Esophagus squamous epithelium (tissue), 5 donors: ENCODE results near the gene SVBP. TPM values are rescaled to one million over a fixed set of nuclear protein-coding genes. Genes with fewer than 3 reads are reported as not detected.

Experiments
- DNase-seq: peaks from one replicate; lab custom pipeline; 2025; lab: John Stamatoyannopoulos, UW
- H3K27ac ChIP-seq, 4 donors: fragments of 200-600 bp; sonication (generic); one replicate each; pipeline ENCODE4 v1.5.1; 2016 to 2019; ENCODE audit warnings: mild to moderate bottlenecking in 1 of 4
- H3K27me3 ChIP-seq, 4 donors: fragments of 200-600 bp; sonication (generic); 1 replicate in 3 of 4; 2 replicates in 1 of 4; pipeline versions ENCODE4 v1.5.1 to v1.6.0; 2017 to 2021; ENCODE audit warnings: antibody characterized with exemption in 1 of 4
- H3K36me3 ChIP-seq, 3 donors: fragments of 200-600 bp; sonication (generic); one replicate each; pipeline ENCODE4 v1.5.1; 2016 to 2019
- H3K4me1 ChIP-seq, 3 donors: fragments of 200-600 bp; sonication (generic); one replicate each; pipeline ENCODE4 v1.5.1; 2017 to 2019
- H3K4me3 ChIP-seq, 4 donors: fragments of 200-600 bp; sonication (generic); 1 replicate in 3 of 4; 2 replicates in 1 of 4; pipeline ENCODE4 v1.5.1; 2016 to 2019; ENCODE audit warnings: mild to moderate bottlenecking in 2 of 4, moderate library complexity in 1 of 4
- H3K9me3 ChIP-seq, 3 donors: fragments of 200-600 bp; sonication (generic); one replicate each; pipeline ENCODE4 v1.5.1; 2016 to 2019
- CTCF ChIP-seq, 6 experiments: fragments of 450-650 bp in 4 of 6; fragments of 200-600 bp in 2 of 6; sonication (generic) in 2 of 6; IDR thresholded peaks; one replicate each; pipeline ENCODE4 v1.5.1; 2016 to 2019; ENCODE audit warnings: antibody characterized with exemption in 6 of 6, mild to moderate bottlenecking in 4 of 6, moderate library complexity in 4 of 6
- POLR2A ChIP-seq, 4 donors: fragments of 450-650 bp; IDR thresholded peaks; one replicate each; pipeline ENCODE4 v1.6.1; 2017; ENCODE audit warnings: antibody characterized with exemption in 4 of 4, mild to moderate bottlenecking in 4 of 4, moderate library complexity in 3 of 4
- WGBS, 2 donors: methylation state at CpG; one replicate each; pipeline ENCODE4 v1.1.5; 2018; 5-methylcytosine and 5-hydroxymethylcytosine counted together
- intact Hi-C: fragments of 100-400 bp; cut with DNase I; formaldehyde crosslinking; loops from one replicate; pipeline ENCODE4 v1.15.0; 2022
- total RNA-seq, 4 donors: library from RNA; depleted of rRNA; stranded (reverse); fragments of >200 nt; gene quantifications; one replicate each; pipeline ENCODE4 v1.1.0, GENCODE V29; 2016
- donor health status: DM: yes; HTN: yes; CAD: no.

The SVBP gene
- total RNA-seq, 4 donors from 2014 or later, result 5.8 to 18.3 (median 14.2) TPM

- Histone ChIP-seq H3K4me1 (peaks cover 10 to 62% (median 16%) of the 10 kb centered on the region in 3 donors), H3K4me3 (peak overlapping the region in 3 of 4 donors; percentile 63 to 97 (median 77)), H3K27me3 (no peaks in the 10 kb centered on the region), H3K27ac (peak overlapping the region in 3 of 4 donors; percentile 79 to 93 (median 92)), H3K36me3 (peaks cover 0 to 27% (median 0%) of the 10 kb centered on the region in 3 donors), H3K9me3 (no peaks in the 10 kb centered on the region)
- no peak for DNase-seq
- intact Hi-C loops, result no loop called here
- 29 to 31% methylated on average over 7 of the region's 7 CpGs for WGBS, 2 donors
- TF ChIP-seq CTCF (IDR thresholded peaks at IDR 0.05) (no peak), POLR2A (IDR thresholded peaks at IDR 0.05) (no peak)
Observed at GRCh38 chr1:42765269-42765668, 51.9 kb downstream of the SVBP start.

DNA sequence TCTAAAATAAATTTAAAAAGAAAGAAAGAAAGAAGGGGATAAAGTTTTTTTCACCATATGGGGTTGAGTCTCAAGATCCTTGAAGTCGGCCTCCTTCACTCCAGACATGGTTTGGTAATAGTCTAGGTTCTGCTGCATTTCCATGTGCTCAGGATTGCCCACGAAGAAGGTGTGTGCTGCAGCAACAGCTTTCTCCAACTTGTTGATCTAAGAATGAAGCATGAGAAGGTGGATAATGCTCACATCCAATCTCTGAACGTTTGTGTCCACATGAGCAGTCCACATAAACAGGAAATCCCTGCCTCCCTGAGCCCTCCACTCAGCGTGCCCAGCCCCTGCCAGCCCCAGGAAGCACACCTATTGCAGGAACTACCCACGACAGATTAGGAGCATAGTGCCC, 54.9 kb downstream of the SVBP start:
- DNase-seq, result no peak
- Histone ChIP-seq H3K4me3 (no peak overlapping the region), H3K27ac (peak overlapping the region in 1 of 4 donors; percentile 8), H3K27me3 (no peaks in the 10 kb centered on the region), H3K4me1 (peaks cover 0 to 38% (median 5%) of the 10 kb centered on the region in 3 donors), H3K9me3 (no peaks in the 10 kb centered on the region), H3K36me3 (peaks cover 2 to 48% (median 8%) of the 10 kb centered on the region in 3 donors)
- no peak for TF ChIP-seq CTCF (IDR thresholded peaks at IDR 0.05)
- no peak for TF ChIP-seq POLR2A (IDR thresholded peaks at IDR 0.05)
- 70 to 73% methylated on average over 4 to 5 of the region's 5 CpGs for WGBS, 2 donors
- intact Hi-C loops, result no loop called here

DNA sequence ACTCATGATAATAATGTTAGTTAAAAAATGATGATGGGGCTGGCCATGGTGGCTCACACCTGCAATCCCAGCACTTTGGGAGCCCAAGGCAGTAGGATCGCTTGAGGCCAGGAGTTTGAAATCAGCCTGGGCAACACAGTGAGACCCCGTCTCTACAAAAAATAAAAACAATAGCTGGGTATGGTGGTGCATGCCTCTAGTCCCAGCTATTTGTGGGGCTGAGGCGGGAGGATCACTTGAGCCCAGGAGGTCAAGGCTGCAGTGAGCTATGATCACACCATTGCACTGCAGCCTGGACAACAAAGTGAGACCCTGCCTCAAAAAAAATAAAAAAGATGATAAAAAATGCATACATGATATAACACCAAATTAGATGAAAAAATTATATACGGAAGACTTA, 55.6 kb downstream of the SVBP start:
- H3K9me3 ChIP-seq, result no peaks in the 10 kb centered on the region
- no peak overlapping the region for H3K27ac ChIP-seq
- TF ChIP-seq POLR2A (IDR thresholded peaks at IDR 0.05) (no peak), CTCF (IDR thresholded peaks at IDR 0.05) (no peak)
- H3K4me1 ChIP-seq, result peaks cover 0 to 37% (median 5%) of the 10 kb centered on the region in 3 donors
- H3K36me3 ChIP-seq, result peaks cover 2 to 54% (median 10%) of the 10 kb centered on the region in 3 donors
- H3K4me3 ChIP-seq, result no peak overlapping the region
- no peak for DNase-seq
- intact Hi-C loops, result no loop called here
- no peaks in the 10 kb centered on the region for H3K27me3 ChIP-seq
- 86 to 95% methylated on average over 4 of the region's 4 CpGs for WGBS, 2 donors

DNA sequence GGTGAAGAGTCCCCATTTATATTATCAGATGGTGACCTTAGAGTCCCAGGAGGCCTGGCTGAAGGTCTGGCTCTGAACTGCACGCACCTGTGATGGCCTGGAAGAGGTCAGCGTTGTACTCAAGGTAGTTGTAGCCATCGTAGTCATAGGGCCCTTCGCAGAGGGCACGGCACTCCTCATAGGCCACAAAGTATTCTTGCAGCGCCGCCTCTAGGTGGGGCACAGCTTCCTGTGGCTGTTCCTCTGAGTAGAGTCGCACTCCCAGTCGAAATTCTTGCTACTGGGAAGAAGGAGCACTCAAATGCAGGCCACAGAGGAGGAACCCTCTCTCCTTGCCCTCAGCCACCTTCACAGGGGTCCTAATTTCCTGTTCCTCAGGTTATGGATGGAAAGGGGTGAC, 58.1 kb downstream of the SVBP start:
- TF ChIP-seq CTCF (IDR thresholded peaks at IDR 0.05), result no peak
- no peak for TF ChIP-seq POLR2A (IDR thresholded peaks at IDR 0.05)
- Histone ChIP-seq H3K4me1 (peaks cover 0 to 12% (median 0%) of the 10 kb centered on the region in 3 donors), H3K27ac (no peak overlapping the region), H3K27me3 (no peaks in the 10 kb centered on the region), H3K36me3 (peaks cover 10 to 78% (median 11%) of the 10 kb centered on the region in 3 donors), H3K4me3 (no peak overlapping the region), H3K9me3 (no peaks in the 10 kb centered on the region)
- 75 to 84% methylated on average over 2 to 5 of the region's 9 CpGs for WGBS, 2 donors
- no peak for DNase-seq
- intact Hi-C loops, result no loop called here

DNA sequence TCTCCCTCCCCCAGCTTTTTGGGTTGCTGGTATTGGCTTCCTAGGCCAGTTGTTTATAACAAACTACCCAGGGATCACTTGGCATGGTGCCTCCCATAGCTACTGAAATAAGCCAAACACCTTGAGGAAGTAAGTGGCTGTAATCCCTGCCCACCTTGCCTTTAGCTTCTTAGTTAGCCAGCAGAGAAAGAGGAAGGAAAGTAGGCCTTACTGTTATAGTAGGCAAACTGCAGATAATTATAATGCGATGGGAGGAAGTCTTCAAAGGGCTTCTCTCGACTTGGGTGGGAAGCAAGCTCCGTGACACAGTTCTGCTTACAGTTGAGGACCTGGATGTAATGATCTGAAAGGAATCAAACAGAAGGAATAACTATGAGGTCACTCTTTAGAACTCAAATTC, 58.6 kb downstream of the SVBP start:
- 47 to 70% methylated on average over 3 of the region's 3 CpGs for WGBS, 2 donors
- DNase-seq, result no peak
- H3K27me3 ChIP-seq, result no peaks in the 10 kb centered on the region
- TF ChIP-seq POLR2A (IDR thresholded peaks at IDR 0.05) (no peak), CTCF (IDR thresholded peaks at IDR 0.05) (no peak)
- no peak overlapping the region for H3K27ac ChIP-seq
- no peaks in the 10 kb centered on the region for H3K9me3 ChIP-seq
- H3K36me3 ChIP-seq, result peaks cover 10 to 83% (median 15%) of the 10 kb centered on the region in 3 donors
- no peak overlapping the region for H3K4me3 ChIP-seq
- peaks cover 0 to 9% (median 0%) of the 10 kb centered on the region in 3 donors for H3K4me1 ChIP-seq
- intact Hi-C loops, result no loop called here
